ENCODE results near the gene POLDIP3.

Gene POLDIP3

DNA sequence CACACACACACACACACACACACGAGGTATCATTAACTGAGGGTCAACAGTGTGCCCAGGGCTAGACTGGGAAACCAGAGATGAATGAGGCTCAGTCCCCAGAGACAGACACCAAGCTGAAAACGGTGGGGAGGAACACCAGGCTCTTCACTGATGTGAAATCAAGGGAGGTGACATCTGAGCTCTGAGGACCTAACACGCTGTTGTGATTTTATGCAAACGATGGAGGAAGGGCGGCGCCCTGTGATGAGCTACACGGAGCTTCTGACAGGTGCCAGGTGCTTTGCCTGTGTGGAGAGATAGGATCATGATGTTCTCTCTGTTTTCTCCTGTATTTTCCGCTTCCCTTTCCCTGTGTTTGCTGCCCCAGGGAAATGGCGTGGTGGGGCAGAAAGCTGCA lies 41.0 kb upstream of the POLDIP3 start:
- Histone ChIP-seq H3K9ac (ENCODE audit: low read length) (no peak overlapping the region), H3F3A (ENCODE audit: insufficient read depth) (no peaks in the 10 kb centered on the region), H2AFZ (ENCODE audit: low read depth, low read length, severe bottlenecking) (peak overlapping the region; percentile 27), H3K4me2 (ENCODE audit: low read depth, low read length, poor library complexity, severe bottlenecking) (peak overlapping the region; percentile 22), H3K79me2 (ENCODE audit: insufficient read depth, low read length) (no peaks in the 10 kb centered on the region), H3K4me3 (ENCODE audit: insufficient read depth, low read length, poor library complexity, severe bottlenecking) (no peak overlapping the region), H4K20me1 (ENCODE audit: low read depth, low read length) (no peaks in the 10 kb centered on the region), H3K9me2 (replicated peaks; ENCODE audit: insufficient read depth, low read length) (no peaks in the 10 kb centered on the region), H3K27ac (ENCODE audit: low read depth, low read length) (no peak overlapping the region), H3K27me3 (ENCODE audit: low read length) (no peaks in the 10 kb centered on the region), H3K9me3 (ENCODE audit: insufficient read depth, low read length) (no peaks in the 10 kb centered on the region), H3K36me3 (ENCODE audit: low read length) (no peaks in the 10 kb centered on the region)
- no peak for TF ChIP-seq EZH2phosphoT487 (conservative IDR thresholded peaks at IDR 0.05; ENCODE audit: low read length)
- TF ChIP-seq, protein P1, sequence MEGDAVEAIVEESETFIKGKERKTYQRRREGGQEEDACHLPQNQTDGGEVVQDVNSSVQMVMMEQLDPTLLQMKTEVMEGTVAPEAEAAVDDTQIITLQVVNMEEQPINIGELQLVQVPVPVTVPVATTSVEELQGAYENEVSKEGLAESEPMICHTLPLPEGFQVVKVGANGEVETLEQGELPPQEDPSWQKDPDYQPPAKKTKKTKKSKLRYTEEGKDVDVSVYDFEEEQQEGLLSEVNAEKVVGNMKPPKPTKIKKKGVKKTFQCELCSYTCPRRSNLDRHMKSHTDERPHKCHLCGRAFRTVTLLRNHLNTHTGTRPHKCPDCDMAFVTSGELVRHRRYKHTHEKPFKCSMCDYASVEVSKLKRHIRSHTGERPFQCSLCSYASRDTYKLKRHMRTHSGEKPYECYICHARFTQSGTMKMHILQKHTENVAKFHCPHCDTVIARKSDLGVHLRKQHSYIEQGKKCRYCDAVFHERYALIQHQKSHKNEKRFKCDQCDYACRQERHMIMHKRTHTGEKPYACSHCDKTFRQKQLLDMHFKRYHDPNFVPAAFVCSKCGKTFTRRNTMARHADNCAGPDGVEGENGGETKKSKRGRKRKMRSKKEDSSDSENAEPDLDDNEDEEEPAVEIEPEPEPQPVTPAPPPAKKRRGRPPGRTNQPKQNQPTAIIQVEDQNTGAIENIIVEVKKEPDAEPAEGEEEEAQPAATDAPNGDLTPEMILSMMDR (IDR thresholded peaks at IDR 0.05; ENCODE audit: insufficient read depth, low read length, poor library complexity, severe bottlenecking): no peak

DNA sequence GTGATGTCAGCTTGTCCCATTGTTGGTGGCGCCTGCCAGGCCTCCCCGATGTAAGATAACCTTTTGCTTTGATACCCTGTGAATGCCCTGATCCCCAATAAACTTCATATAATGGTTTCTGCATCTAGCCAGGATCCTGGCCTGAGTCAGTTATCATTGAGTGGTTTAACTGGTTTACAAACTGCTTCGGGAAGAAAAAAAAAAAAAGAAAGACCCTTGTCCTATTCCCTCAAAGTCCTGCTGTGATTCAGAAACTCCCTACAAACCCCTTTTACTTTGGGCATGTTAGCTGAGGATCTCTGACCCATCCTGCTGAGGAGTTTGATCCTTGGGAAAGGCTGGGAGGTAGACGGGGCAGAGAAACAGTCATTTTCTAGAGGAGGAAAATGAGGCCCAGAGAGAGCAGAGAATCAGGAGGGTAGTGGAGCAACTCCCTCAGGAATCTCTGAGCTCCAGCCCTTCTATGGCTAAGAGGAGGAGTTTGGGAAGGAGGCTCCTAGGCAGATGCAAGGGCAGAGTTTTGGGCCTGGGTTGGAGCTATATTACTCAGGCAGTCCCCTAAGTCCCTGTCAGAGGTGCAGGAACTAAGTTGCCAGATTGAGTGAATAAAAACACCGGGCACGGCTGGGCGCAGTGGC lies 39.9 kb upstream of the POLDIP3 start:
- Histone ChIP-seq H2AFZ (ENCODE audit: low read depth, low read length, severe bottlenecking) (no peak overlapping the region), H3F3A (ENCODE audit: insufficient read depth) (no peaks in the 10 kb centered on the region), H4K20me1 (ENCODE audit: low read depth, low read length) (no peaks in the 10 kb centered on the region), H3K27me3 (ENCODE audit: low read length) (no peaks in the 10 kb centered on the region), H3K4me3 (ENCODE audit: insufficient read depth, low read length, poor library complexity, severe bottlenecking) (no peak overlapping the region), H3K36me3 (ENCODE audit: low read length) (no peaks in the 10 kb centered on the region), H3K9me2 (replicated peaks; ENCODE audit: insufficient read depth, low read length) (no peaks in the 10 kb centered on the region), H3K27ac (ENCODE audit: low read depth, low read length) (no peak overlapping the region), H3K4me2 (ENCODE audit: low read depth, low read length, poor library complexity, severe bottlenecking) (no peak overlapping the region), H3K9ac (ENCODE audit: low read length) (no peak overlapping the region), H3K79me2 (ENCODE audit: insufficient read depth, low read length) (no peaks in the 10 kb centered on the region), H3K9me3 (ENCODE audit: insufficient read depth, low read length) (no peaks in the 10 kb centered on the region)
- TF ChIP-seq, protein P1 (IDR thresholded peaks at IDR 0.05; ENCODE audit: insufficient read depth, low read length, poor library complexity, severe bottlenecking): no peak
- no peak for TF ChIP-seq EZH2phosphoT487 (conservative IDR thresholded peaks at IDR 0.05; ENCODE audit: low read length)

DNA sequence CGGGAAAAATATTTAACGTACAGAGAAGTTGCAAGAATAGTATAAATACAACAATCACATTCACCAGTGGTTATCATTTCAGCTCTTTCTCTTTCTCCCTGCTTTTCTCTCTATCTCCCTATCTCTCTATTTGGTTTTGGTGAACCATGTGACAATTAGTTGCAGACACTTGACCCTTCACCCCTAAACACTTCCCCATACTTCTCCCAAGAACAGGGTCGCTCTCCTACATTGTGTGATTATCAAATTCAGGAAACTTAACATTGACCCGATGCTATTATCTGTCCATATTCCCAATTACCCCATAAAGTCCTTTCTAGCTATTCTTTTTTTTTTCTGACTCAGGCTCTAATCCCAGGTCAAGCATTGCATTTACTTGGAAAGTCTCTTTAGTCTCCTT lies 39.3 kb upstream of the POLDIP3 start:
- no peak overlapping the region for H2AFZ ChIP-seq (ENCODE audit: low read depth, low read length, severe bottlenecking)

More for the DNA sequence above, 39.3 kb upstream of the POLDIP3 start:
- Histone ChIP-seq H3K27me3 (ENCODE audit: low read length) (no peaks in the 10 kb centered on the region), H3K4me3 (ENCODE audit: insufficient read depth, low read length, poor library complexity, severe bottlenecking) (no peak overlapping the region), H3K9ac (ENCODE audit: low read length) (no peak overlapping the region), H3K79me2 (ENCODE audit: insufficient read depth, low read length) (no peaks in the 10 kb centered on the region), H3K36me3 (ENCODE audit: low read length) (no peaks in the 10 kb centered on the region), H4K20me1 (ENCODE audit: low read depth, low read length) (no peaks in the 10 kb centered on the region), H3K9me2 (replicated peaks; ENCODE audit: insufficient read depth, low read length) (no peaks in the 10 kb centered on the region), H3K9me3 (ENCODE audit: insufficient read depth, low read length) (no peaks in the 10 kb centered on the region), H3K4me2 (ENCODE audit: low read depth, low read length, poor library complexity, severe bottlenecking) (no peak overlapping the region), H3F3A (ENCODE audit: insufficient read depth) (no peaks in the 10 kb centered on the region), H3K27ac (ENCODE audit: low read depth, low read length) (no peak overlapping the region)
- TF ChIP-seq, protein P1 (IDR thresholded peaks at IDR 0.05; ENCODE audit: insufficient read depth, low read length, poor library complexity, severe bottlenecking): no peak
- no peak for TF ChIP-seq EZH2phosphoT487 (conservative IDR thresholded peaks at IDR 0.05; ENCODE audit: low read length)

All from SU-DHL-6 (cell line).